ENCODE data around the gene MPST.

The MPST gene

DNA sequence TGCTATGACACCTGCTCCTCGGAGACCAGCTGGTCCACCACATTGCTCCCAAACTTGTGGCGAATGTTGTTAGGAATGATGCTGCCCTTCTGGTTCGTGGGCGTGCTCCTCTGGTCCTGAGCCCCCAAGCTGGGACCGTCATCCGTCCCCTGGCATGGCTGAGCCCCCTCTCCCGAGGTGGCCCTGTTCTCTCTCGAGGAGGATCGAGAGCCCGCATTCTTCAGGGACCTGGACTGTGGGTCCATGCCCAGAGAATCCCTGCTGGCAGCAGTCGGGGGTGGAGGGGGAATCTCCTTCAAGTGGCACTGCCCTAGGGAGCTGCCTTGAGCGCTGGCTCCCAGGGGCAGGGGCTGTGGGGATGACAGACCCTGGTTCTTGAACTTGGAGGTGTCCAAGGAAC is 17.7 kb upstream of the MPST start:
- DNase-seq, result peak; percentile 46 to 71

GRCh38 chr22:37002633-37003032 is 16.9 kb upstream of the MPST start:
- no peak for DNase-seq

DNA sequence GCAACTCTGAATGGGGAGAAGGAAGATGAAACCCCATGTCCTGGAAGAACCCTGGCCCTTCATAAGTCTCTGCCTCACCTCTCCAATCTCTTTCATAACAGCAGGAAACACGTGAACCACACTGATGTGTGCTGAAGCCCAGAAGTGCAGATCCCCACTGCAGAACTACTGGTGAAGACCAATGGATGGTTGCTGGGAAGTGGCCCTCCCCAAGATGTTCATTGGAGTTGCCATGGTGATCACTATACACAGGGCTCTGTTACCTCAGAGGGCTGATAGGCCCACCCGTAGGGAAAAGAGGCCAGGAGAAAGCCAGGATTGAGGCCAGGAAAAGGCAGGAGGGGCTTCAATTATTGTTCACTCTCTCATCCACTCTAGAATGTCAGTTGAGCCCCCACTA is 11.9 kb upstream of the MPST start:
- DNase-seq, result no peak

DNA sequence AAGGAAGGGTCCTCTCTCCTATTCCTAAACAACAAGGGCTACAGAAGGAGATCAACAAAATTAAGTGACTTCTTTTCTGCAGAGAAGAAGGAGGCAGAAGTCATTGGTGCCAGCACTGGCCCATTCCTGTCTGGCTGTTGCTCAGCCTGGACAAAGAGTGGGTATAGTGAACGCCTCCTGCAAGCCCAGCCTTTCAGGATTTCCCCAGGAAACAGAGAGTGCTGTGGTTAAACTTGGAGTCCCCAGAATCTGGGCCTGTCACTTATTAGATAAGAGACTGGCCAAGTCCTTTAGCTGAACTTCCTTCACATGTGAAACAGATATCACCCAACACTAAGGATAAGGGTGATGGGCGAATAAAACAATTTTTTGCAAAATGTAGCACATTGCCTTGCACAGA is 11.2 kb upstream of the MPST start:
- no peak for DNase-seq

GRCh38 chr22:37009490-37009889 is 10.1 kb upstream of the MPST start:
- no peak for DNase-seq

DNA sequence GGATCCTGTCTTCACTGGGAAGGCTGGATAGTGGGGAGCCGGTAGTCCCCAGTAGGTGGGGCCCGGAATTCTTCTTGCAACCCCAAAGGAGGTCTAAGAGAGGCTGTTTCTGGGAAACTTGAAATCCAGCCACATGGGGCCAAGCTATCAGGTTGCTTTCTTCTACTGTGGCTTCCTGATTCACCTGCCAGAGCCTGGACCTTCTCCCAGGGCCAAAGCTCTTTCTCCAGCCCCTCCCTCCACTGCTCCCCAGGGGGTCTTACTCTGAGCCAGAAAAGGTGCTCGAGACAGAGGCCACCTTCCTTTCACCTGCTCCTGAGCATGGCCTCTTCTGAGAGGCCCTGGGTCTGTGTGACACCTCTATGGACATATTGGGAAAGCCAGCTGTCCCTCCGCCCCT is 9.4 kb upstream of the MPST start:
- DNase-seq, result no peak

DNA sequence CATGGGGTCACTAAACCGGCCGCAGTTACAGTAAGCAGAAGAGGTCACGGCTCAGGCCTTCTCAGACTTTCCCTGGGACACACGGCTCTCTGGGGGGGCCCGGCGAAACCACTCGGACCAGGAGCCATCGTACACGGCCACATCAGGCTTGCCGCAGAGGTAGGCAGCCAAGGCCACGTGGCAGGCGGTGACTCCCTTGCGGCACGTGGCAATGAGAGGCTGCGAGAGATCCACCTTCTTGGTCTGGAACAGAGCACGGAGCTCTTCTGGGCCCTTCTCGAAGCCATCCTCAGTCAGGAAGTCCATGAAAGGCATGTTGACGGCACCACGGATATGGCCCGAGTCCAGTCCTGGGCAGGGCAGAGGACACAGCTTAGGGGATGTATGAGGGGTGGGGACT is 8.6 kb upstream of the MPST start:
- no peak for DNase-seq

DNA sequence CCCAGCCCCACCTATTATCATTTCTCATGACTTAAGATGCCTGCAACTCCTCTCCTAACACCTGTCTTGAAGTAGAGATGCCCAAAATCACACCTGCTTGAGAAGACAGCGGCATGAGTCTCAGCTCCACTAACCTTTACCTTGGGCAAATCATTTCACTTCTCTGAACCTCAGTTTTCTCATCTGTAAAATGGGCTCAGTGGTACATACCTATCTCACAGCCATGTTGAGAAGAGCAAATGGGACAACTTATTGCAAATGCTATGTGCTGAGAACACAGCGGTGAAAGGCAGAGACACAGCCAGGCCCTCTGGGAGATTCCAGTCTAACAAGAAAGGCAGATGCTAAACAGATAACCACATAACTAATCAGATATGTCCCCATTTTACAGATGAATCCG is 8.1 kb upstream of the MPST start:
- DNase-seq, result no peak

DNA sequence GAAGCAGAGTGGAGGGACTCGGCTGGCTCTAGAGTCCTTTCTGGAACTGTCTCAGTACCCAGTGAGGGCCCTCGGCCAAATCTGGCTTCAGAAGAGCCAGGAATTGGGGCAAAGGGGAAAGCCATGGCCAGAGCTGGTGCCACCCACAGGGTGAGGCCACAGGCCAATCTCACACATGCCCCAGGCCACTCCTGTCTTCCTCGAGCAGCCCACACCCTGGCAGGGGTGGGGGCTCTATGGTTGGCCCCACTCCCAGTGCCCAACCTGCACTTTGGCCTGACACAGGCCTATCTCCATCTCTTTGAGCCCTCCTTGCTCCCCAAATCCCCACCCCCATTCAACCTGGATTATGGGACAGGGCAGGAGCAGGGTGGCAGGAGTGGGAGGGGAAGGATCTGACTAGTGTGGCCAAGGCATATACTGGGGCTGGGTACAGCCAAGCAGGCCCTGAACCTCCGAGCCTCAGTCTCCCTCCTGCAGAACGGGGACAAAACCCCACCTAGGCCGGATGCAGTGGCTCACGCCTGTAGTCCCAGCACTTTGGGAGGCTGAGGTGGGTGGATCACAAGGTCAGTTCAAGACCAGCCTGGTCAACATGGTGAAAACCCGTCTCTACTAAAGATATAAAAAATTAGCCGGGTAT is 7.2 kb upstream of the MPST start:
- no peak for DNase-seq

- DNase-seq, result no peak
Observed at GRCh38 chr22:37012956-37013355, 6.6 kb upstream of the MPST start.

GRCh38 chr22:37014415-37014806 is 5.1 kb upstream of the MPST start:
- no peak for DNase-seq

DNA sequence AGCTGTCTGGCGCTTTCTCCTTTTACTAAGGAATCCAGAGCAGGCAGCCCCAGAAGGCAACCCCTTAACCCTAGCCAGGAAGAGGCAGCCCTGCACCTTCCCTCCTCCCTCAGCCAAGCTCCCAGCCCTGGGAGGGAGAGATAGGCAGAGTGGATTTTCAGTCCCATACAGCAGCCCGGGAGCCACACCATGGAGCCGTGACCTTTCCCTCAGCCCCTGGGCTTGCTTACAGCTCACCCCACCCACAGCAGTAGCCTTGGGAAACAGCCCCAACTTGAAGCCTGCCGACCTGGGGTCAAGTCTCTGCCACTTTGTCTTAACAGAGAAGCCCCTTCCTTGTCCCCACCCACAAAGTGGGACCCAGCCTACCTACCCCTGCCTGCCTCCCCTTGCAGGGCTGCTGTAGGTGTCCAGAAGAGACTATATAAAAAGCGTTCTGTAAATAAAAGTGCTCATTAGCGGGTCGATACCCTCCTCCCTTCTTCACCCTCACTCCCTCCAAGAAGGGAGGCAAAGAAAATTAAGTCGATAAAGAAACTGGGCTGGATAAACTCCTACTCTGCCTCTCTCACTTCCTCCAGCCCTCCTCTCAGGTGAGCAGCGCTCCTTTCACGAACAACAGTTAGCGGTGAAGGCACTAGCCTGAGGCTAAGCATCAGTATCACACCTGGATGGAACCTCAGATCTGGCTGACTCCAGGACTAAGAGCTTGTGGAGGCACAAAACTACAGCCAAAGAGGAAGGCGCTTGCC is 4.5 kb upstream of the MPST start:
- no peak for DNase-seq

DNA sequence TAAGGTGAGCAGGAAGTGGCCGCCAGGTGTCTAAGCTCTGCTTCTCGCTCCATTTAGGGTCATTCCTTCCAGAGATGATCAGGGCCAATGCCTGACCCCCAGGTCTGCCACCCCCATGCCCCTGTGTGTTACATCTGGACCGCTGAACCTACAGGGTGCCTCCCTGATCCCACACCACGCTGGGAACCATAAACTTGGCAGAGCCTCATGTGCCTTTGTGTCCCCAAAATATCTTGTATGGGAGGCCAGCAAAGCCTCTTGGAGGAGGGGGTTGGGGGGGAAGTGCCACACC is 4.0 kb upstream of the MPST start:
- DNase-seq, result no peak

DNA sequence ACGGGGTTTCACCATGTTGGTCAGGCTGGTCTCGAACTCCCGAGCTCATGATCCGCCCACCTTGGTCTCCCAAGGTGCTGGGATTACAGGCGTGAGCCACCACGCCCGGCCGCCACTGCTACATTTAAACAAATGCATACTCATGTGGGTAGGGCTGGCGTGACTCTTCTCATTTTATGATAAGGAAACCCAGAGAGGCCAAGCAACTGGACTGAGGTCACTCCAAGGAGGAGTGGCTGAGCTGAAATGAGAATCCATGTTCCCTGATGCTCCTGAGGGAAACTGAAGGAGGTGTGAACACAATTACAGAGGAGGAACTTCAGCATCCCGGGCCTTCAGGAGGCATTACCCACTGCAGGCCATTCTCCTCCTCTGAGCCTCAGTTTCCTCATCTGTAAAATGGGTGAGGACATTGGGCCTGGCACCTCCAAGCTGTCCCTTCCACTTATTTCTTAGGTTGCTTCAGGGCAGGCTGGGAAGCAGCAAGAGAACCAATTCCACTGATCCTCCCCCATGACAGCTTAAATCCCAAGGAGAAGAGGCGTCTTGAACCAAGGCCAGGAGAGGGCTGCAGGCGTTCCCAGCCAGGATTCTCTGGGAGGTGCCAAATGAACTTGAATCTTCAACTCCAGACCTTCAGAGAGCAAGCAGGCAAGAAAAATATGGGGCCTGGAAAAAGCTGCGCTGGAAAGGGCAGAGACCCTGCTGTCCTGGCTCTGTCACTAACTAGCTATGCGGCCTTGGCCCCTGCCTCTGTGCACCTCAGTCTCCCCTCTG is 3.2 kb upstream of the MPST start:
- no peak for DNase-seq

DNA sequence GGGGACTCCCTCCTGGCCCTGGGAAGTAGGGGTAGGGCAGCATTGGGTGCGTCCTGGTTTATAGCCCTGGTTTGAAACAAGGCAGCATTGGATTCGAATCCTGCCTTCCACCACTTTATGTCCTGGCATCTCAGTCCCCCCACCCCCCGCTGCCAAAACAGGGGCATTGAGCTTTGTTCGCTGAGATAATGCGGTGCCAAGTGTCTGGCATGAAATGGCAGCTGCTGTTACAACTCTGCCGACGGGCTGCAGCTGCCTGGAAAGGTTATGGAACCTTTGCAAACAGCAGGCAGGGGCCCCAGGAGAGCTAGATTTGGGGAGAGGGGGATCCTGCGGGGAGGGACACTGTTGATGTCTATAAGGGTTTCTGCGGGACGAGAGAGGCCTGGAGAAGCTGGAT is 2.2 kb upstream of the MPST start:
- DNase-seq, result no peak

GRCh38 chr22:37018086-37018814 is 1.3 kb upstream of the MPST start:
- no peak for DNase-seq

GRCh38 chr22:37018815-37019308 is 680 bp upstream of the MPST start:
- DNase-seq, result peak; percentile 46 to 47

- DNase-seq, result peak in 1 of 2 experiments; percentile 55
Observed at GRCh38 chr22:37020192-37020479, 594 bp downstream of the MPST start.

- DNase-seq, result no peak
Observed at GRCh38 chr22:37021041-37021440, 1.5 kb downstream of the MPST start.

GRCh38 chr22:37021710-37022482 is 2.4 kb downstream of the MPST start:
- DNase-seq, result peak in 1 of 2 experiments; percentile 47

DNA sequence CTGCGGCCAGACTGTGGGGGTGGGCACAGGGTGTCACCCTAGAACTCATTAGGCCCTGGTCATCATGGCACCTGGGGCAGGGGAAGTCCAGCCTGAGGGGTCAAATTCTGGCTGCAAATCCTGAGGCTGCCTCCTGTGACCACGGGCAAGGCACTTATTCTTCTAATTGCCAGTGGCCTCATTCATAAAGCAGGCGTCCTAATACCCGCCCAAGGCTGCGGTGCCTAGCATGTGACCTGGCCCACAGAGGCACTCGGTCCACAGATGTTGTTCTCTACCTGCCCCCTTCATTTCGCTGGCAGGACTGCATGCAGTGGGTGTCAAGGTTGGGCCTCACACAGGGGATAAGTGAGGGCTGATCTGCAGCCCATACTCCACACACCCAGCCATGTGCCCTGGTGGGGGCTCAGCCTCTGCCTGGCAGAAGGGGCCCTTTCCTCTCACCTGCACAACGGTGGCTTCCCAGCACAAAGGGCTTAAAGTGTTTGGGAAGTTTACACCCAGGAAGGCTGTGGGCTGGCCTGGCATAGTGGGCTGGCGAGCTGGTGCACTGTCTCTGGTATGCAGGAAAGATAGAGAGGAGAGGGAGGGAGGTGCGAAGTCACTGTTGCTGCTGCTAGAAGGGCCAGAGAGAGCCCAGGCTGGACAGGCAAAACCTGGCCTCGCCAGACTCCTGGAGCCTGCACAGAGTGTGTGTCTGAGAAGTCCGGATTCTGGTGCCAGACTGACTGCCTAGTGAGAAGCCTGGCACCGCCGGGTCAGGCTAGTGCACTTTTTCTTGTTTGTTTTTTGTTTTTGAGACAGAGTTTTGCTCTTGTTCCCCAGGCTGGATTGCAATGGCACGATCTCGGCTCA is 3.2 kb downstream of the MPST start:
- no peak for DNase-seq

All from NCI-H524 (cell line).